ENCODE data around the gene HINT3.
"Not testable (repeated sequence)": the region's sequence is repeated elsewhere in the genome, so short reads cannot be mapped to it uniquely, and the experiment has no call there.

The HINT3 gene

DNA sequence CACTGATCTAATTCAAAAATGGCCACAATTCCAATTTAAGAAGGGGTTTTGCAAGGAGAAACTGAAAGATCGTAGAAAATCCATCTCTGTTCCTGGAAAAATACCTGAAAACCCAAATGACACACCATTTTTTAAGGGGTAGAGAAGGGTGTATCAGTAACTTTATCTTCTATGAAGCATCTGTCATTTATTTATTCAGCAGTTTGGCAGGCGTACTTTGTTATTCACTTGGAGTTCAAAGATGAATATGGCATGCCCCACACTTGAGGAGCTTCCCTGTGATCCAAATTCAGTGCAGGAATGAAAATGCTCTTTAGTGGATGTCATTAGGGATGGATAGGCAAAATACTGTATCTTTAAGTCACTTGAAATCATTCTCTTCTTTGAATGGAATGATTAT lies 7.2 kb downstream of the HINT3 start:
- DNase-seq: peak; percentile 27

DNA sequence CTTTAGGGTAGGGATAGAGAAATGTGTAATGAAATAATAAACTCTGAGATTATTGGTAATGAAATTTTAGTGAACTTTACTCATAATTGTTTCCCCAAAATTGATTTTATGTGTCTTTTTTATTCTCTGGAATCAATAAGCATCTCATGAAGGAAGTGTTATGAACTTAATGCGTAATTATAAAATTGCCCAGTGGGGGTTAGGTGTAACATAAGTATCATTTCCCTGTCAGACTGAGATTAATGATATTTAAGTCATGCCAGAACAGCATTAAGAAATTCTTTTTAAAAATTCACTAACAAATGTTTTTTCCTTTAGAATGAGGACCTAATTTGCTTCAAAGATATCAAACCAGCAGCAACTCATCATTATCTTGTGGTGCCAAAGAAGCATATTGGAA lies 10.0 kb downstream of the HINT3 start:
- DNase-seq: no peak

DNA sequence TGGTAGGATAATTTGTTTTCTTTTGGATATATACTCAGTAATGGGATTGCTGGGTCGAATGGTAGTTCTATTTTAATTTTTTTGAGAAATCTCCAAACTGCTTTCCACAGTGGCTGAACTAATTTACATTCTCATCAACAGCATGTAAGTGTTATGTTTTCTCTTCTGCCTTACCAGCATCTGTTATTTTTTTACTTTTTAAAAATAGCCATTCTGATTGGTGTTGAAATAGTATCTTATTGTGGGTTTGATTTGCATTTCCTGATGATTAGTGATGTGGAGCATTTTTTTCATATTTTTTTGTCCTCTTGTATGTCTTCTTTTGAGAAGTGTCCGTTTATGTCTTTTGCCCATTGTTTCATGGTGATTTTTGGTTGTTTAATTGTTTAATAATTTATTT lies 11.9 kb downstream of the HINT3 start:
- no peak for DNase-seq

DNA sequence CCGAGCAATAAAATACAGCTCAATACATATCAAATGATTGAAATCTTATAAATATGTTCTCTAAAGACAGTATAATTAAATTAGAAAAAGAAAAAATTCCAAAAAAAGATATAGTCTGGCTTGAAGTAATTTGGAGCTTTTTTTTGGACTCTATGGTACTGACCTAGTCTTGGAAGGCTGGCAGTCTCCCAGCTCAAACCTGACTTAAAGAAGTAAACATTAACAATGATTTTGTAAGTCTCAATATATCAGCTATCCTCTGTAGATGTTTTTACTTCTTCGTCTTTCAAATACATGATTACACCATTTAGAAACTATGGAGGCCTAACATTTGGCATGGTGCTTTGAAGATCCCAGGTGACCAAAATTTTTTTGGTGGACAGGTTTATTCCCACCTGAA lies 14.2 kb downstream of the HINT3 start:
- DNase-seq: no peak

DNA sequence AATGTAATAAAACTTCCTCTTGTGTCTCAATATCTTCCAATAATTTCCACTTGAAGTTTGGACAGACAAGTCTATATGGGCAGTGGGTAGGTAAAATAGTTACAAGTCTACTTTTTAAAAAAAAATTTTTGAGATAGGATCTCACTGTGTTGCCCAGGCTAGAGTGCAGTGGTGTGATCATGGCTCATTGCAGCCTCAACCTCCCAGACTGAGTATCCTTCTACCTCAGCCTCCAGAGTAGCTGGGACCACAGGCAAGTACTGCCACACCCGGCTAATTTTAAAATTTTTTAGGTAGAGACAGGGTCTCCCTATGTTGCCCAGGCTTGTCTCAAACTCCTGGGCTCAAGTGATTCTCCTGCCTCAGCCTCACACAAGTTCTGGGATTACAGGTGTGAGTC lies 15.9 kb downstream of the HINT3 start:
- not testable (repeated sequence) for DNase-seq

DNA sequence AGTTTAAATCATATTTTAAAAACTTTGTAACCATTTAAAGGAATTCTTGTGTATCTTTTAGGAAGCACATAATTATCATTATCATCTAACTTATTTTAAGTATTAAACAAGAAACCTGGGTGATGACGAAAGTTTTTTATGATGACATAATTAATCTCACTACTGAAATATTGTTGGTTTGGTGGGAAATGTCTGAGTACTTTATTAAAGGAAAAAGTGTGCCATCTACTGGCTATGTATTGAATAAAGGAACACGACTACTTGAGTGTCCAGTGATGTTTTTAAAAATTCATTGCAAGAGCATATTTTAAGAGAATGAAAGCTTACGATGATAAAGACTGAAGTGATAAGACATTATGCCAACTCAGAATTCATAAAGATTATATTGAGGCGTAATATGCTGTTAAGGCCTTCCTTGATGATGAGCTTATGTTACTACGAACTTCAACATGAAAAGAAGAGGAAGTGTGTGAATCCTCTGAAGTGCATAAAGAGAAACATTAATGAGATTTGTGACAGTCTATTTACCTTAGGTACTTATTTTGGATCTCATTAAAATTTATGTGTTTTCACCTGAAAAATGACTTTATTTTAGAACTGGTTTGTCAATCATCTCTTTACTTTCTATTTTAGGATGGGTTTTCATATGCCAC lies 17.8 kb downstream of the HINT3 start:
- DNase-seq: no peak

DNA sequence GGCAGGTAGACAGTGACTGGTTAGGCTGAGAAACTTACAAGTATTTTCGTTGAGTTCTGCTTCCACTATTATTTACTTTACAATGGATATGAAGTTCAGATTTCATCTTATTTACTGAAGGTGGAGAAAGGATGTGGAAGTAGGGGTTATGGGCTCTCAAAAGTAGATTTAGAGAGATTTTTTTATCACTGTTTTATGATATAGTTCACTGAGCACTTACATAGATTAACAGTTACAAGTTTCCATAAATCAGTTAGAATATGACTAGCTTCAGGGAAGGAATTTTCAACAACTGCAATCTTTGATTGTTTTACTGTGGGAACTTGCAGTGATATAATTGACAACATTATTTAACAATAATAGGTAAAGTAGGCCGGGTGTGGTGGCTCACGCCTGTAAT lies 22.5 kb downstream of the HINT3 start:
- DNase-seq: no peak

DNA sequence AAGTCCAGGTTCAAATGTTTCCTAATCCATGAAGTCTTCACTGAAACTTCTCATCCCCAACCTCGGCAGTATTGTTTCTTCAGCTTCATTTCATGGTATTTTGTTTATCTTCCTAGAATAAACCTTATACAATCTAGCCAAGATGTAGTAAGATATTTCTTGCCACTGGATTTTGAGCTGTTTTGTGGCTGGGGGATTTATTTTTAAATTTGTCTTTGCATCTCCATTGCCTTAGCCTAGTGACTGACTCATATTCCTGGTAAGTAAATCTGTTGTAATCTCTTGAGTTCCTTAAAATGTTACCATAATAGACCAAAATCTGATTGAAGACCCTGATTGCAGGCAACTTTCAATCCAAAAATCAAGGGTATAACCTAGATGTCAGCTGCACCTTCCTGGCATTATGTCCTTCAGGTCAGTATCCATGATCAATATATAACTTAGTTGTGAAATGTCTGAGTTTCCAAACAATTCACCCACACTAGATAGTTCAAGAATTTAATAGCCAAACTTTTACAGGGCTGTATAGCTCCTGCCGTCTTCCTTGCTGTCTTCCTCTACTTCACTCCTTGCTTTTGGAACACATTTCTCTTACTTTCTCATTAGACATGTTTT lies 25.1 kb downstream of the HINT3 start:
- no peak for DNase-seq

DNA sequence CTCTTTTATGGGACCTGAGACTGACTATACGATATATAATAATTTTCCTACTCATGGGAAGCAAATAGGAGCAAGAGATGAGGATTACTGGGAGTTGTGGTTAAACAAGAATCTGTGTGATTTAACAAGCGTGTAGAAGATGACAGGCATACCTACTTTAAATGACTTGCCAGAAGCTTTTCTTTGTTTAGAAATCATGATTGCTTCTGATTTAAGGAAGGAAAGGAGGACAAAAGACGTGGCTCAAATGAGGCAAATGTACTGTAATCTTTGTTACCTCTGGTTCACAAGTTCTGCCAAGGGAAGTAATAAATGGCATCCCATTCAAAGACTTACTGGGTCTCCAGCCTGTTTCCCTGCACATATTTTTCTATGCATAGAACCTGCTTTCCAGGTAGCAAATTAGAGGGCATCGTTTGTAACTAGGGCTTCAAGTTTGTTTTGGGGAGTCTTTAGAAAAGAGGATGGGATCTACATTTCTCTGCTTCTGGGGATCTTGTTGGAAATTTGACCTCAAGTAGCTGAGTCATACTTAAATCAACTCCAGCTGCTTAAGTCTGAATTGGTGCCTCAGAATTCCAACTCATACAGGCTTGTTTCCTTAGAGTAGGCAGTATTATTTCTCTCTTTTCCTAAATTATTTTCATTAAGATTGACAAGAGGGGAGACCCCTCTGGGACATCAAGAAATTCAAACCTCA lies 26.8 kb downstream of the HINT3 start:
- DNase-seq: no peak

DNA sequence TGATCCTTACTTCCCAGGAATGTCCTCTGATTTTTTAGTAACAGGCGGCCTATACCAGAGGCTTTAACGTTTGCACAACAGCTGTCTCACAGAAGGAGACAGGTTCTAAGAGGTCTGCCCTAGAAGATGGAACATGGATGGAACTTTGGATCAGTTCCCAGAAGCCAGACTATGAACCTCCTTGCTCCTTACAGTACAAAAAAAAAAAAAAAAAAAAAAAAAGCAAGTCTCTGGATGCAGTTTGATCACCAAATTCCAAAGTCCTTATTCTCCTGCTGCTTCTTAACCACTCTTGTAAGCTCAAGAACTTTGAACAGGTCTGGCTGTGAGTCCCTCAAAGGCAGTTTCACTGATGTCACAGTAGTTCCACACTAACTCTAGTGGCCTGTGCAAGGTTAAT lies 27.7 kb downstream of the HINT3 start:
- DNase-seq: no peak

DNA sequence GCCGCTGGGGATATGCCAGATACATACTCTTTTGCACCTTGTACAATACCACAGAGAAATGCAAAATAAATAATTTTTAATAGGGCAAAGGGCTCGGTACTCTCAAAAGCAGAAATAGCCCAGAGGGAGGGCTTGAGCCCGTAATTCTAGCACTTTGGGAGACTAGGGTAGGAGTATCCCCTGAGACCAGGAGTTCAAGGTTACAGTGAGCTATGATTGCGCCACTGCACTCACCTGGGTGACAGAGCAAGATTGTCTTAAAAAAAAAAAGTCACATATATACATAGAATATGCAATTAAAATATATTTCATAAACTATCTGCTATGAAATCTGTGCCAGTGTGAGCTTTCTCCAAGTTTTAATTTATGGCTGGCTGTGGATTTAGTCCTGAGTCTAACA lies 29.0 kb downstream of the HINT3 start:
- DNase-seq: no peak

DNA sequence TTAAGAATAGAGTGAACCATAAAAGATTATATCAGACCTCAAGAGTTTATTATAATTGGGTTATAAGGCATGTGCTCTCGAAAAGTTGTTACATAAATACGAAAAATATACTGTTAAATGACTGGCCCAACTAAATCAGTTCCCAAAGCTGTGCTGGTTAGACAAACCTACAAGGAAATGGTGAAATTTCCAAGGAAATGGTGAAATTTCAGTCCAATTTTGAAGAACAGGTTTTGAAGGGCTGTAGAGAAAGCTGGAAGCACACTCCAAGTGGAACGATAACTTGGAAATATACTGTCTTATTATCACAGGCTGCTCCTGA lies 29.4 kb downstream of the HINT3 start:
- no peak for DNase-seq

DNA sequence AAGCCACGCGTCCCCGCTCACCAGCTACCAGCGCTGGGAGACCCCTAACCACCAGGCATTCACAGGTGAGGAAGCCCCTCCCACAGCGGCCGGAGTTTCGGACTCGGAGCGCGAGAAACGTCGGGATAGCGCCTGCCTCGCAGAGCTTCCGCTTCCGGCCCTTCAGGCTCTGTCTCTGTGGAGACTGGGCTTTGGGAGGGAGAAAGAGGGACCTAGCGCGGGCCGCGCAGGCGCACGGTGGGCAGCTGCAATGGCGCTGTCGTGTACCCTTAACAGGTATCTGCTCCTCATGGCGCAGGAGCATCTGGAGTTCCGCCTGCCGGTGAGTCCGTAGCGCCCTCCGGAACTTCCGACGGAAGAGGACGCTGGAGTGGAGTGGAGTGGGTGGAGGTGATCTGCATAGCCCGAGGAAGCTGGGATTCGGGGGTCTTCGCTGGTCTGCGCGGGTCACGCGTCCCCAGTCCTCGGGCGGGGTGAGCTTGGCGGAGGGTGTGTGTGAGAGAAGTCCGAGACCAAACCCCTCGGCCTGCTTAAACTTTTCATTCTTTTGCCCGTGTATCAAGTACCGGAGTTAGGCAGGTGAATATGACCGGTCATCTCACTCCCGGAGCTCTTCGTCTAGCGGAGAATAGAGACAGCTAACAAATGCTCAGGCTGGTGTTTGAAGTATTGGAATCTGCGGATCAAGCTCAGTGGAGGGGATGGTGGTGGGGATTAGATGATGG lies 29.9 kb downstream of the HINT3 start, which contains the start of gene TRMT11:
Gene TRMT11, plus strand, starts transcription at position 240 of the 725 bp plus-strand sequence. Its CDS starts 11 bp downstream, at position 251.
- peak; percentile 82 for DNase-seq

DNA sequence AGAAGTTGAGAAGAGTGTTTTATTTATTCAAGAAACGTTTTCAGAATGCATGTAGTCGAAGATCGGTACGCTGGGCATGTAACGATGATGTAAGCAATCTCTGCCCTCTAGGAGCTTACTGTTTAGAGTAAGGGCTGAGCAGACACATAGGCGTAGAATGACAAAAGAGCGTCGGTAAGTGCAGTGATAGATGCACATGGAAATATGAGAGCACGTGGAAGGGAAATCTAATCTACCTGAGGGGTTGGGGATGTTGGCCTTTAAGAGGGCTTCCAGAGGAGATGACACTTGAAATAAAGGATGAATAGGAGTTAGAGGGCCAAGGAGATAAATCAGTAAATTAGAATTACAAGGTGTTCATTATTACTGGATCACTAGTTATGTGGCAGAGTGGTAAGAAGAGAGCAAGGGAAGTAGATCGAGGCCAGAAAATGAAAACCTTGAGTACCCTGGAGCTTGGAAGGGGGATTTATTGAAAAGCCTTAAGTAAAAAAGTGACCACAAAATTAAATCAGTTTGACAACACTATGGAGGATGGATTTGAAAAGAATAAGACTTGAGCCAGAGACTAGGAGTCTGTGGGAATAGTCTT lies 30.6 kb downstream of the HINT3 start:
- DNase-seq: no peak

DNA sequence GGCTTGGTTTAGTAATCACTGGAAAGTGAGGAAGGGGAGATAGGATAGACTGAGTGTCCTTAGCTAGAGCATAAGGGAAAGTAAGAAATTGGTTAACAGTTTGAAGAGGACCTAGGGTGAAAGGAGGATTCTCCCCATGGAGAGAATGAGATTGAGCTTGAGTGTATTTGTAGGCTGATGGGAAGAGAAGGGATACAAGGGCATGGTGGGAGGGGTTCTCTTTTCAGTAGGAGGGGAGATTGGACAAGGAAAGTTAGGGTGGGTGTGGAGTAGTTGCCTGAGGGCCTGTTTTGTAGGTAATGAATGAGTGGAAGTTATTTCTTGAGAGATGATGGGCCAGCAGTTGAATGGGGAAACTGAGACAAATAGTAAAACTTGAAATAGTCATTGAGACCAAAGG lies 31.7 kb downstream of the HINT3 start:
- no peak for DNase-seq

DNA sequence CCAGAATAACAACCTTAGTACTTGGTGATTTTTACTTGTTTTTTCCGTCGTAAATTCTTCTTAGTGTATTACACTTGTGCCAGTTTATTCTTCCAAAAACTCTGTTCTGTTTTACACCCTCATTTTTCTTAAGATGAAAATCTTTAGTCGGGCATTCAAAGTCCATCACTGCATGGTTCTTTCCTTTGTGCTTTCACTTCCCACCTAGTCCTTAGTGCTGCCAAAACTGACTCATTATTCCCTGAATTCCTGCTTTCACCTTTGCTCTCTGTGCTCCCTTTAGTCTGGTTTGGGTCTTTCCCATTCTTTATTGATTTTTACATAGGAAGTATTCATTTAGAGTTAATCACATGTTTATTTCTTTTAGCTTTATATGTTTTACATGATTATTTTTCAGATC lies 33.1 kb downstream of the HINT3 start:
- no peak for DNase-seq

DNA sequence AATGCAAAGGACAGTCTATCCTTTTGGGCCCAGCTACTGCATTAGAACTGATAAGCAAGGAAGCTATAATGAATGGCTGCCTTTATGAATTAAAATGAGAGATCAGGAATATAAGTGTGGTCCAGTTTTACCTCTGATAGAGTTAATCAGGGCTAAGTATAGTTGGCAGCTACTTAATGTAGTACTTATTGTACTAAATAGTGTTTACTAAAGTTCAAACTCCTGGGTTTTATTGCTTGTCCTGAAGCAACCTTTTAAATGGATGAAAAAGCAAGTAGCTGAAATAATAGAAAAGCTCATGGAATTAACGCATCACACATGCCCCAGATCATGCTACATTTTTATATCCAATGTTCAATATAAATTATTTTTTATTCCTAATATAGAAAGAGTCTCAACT lies 35.1 kb downstream of the HINT3 start:
- no peak for DNase-seq

DNA sequence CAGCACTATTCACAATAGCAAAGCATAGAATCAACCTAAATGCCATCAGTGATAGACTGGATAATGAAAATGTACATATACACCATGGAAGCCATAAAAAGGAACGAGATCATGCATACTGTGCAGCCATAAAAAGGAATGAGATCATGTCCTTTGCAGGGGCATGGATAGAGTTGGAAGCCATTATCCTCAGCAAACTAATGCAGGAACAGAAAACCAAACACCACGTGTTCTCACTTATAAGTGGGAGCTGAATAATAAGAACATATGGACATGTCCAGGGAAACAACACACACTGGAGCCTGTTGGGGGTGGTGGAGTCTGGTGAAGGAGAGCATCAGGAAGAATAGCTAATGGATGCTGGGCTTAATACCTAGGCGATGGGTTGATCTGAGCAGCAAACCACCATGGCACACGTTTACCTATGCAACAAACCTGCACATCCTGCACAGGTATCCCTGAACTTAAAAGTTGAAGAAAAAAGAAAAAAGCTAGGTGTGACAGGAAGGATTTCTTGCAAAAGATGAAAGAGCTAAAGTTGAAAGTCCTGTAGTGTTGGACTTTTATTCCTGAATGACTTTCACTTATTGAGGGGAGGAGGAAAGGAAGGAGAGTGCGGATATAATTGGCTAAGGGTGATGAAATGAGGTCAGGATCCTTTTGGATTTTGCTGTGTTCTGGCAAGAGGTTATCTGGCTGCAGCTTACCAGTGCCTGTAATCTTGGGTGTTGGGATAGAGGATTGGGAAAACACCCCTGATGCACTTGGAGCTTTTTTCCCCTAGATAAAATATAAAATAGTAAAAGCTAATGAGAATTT lies 38.3 kb downstream of the HINT3 start:
- DNase-seq: peak; percentile 78

DNA sequence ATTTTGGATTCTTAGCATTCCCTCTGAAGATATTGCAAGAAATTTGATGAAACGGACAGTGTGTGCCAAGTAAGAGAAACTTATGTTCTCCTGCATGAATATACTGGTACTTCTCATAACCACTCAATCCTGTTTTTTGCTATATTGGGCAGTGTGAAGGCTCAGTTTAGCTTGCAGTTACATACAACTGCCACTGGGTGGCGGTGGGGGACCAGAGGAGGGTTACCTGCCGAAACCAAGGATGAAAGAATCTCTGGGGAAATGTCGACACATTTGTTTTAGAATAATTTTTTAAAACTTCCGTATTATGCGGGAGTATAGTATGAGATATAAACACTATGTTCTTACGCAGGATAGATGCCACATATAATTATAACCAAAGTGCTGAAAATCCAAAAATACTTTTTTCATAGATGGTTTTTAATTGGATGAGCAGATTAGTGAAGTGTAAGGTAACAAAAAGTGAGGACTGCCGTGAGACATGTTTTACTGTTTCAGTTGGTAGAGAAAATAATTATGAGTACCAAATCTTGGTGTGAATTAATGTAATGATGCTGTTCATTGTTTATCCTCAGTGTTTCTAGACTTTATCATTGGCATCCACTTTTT lies 39.5 kb downstream of the HINT3 start:
- peak; percentile 31 for DNase-seq

DNA sequence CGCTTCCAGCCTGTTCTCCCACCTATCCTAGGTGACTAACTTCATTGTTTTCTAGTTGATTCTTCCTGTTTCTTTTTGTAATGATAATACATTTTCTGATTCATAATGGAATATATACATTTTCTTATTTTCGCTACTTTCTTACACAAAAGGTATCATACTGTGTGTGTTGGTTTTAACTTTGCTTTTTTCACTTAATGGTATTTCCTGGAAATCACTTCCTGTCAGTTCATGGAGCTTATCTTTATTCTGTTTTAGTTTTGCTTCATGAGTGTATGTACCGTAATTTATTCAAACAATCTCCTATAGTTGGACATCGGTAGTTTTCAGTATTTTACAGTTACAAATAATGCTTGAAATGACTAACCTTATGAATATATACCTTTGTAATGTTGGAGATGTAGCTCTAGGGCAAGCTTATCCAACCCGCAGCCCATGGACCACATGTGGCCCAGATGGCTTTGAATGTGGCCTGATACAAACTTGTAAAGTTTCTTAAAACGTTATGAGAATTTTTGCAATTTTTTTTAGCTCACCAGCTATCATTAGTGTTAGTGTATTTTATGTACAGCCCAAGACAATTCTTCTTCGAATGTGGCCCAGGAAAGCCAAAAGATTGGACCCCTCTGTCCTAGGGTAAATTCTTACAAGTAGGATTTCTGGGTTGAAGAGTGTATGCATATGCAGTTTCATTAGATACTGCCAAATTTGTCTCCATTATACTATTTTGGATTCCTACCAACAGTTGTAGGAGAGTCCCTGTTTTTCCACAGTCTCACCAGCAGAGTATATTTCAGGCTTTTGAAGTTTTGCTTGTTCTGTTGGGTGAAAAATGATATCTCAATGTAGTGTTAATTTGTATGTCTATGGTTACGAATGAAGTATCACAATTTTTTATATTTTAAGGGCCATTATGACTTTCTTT lies 46.4 kb downstream of the HINT3 start:
- DNase-seq: no peak

DNA sequence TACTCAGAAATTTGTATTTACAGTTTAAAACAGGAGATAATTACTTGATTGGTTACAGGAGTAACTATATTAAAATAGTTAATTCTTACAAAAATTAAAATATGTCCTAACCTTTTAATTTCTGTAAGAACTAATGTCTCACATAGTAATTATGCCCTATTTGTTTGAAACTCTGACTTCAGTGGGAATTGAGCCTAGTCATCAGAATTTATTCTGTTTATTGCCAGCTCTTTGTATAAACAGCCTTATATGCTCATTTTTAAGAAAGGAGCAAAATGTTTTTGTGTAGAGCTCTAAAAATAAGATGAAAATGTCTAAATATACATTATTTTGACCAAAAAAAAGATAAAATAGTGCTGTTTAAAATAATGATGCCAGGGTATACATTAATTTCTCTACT lies 51.2 kb downstream of the HINT3 start:
- DNase-seq: no peak
